CD1c-positive myeloid dendritic cell (primary cell): Measurements from ENCODE around the gene GRID1.

Source experiments
- DNase-seq: peaks from one replicate; pipeline ENCODE4 v3.0.0-alpha.2; 2016; ENCODE audit errors: extremely low spot score

Gene GRID1

DNA sequence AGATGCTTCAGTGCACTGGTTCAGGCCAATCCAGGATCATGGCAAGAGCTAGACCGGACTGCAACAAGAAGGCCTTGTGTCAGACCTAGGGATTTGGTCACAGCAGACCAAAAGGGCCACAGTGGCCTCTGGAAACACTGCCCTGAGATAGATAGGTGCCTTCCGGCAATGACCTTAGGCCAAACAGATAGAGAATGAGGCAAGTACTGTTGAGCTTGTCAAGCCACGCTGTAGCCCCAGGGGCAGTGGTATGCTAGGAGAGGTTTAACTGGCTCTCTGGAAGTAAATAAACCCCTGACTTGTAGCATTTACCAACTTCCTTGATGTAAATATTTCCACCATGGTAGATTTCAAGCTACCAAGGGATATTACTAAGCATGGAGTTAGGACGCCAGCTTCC lies 197.5 kb downstream of the GRID1 start:
- no peak for DNase-seq

DNA sequence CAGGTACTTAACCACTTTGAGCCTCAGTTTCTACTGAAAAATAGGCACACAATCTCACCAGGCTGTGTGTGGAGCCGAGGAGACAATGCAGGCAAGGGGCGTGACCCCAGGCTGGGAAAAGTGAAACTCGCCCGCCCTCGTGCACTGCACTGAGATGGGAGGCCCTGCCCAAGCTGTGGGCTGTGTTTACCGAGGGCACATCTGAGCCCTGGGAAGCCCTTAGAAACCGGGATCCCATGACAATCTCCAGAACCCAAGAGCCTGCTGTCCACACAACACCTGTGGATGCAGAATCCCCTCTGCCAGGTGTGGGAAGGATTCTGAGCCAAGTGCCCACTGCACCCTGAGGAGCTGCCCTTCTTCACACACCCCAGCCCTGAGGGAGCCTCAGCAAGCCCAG lies 198.3 kb downstream of the GRID1 start:
- no peak for DNase-seq

DNA sequence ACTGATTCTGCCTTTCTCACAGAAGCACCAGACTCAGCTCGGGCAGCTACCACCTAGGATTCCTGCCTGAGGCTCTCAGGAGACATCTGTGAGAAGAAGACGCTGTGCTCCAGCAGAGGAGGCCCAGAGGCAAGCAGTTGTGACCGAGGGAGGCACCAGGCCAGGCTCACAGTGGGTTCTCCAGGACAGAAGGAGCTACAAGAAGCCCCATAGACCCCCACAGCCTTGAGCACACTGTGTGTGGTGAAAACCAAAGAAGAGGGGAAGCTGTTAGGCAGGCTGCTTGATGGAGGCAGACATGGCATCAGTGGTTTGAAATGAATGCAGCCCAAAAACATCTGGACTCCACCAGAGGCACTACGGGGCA lies 198.8 kb downstream of the GRID1 start:
- DNase-seq = no peak

DNA sequence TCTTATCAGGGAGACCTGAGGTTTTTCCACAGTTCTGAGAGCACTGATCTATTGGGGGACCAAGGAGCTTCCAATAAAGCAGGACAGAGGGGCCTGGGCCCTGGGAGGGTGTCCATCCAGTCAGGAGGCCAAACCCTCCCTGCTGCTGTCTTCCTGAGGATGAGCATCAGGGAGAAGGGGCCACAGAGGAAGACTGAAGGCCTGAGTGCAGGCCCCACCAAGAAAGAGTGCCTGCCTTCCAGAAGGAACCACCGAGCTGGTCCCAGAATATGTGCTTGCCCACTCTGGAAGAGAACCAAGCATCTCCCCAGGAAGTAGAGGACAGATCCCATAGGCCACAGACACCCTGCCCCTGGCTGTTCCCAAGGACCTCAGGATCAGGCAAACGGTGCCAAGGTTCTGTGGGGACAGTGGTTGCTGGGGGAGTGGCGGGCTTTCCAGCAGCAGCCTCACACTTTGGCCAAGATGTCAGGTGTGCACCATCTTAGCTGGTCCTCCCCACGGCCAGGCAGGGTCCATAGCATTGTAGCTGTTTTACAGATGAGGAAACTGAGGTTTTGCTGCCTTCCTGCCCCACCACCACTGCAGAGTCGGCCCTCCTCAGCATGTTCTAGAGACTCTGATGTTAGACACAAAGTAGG lies 199.4 kb downstream of the GRID1 start:
- DNase-seq = no peak

DNA sequence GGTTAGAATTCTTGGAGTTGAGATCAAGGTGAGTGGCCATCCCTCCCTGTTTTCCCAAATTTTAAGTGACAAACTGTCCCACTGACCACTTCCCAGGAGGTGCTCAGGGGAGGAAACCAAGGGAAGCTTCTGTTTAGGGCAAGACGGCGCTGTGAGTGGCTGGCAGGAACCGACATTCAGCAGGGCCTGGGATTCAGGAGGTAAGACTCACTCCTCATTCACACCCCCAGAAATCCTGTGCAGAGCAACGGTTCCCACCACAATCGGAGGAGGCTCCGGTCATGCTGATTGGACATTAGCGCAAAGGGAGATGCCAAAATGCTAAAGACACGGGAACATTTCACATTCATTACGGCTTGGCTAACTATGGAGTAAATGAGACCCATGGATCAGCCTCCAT lies 200.9 kb downstream of the GRID1 start:
- DNase-seq = no peak

DNA sequence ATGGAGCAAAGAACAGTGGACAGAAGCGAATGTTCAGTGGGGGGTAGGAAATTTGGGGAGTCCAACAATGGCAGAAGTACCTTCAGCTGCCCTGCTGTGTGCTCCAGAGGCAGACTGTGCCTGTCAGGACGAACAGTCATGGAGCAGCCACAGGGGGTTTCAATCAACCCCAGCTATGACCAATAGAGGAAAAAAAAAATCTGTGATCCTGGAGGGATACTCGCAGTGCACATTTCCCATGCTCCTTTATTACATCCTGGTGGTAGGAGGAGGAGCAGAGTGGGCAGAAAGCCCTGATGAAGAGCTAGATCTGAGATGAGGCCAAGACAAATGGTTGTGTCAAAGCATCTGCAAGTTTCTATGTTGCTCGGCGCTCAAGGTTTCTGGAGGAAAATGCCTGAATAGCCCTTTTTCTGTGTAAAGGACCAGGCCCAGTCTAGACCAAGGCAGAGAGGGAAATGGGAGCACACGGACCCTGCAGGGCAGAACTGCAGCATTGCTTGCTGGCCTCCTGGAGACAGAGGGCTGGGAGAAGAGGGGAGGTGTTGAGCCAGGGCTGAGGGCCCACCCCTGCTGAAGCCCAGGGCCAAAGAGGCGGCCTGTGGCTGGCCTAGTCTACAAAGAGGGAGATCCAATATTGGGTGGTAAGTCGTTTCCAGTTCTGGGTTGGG lies 201.5 kb downstream of the GRID1 start:
- no peak for DNase-seq

DNA sequence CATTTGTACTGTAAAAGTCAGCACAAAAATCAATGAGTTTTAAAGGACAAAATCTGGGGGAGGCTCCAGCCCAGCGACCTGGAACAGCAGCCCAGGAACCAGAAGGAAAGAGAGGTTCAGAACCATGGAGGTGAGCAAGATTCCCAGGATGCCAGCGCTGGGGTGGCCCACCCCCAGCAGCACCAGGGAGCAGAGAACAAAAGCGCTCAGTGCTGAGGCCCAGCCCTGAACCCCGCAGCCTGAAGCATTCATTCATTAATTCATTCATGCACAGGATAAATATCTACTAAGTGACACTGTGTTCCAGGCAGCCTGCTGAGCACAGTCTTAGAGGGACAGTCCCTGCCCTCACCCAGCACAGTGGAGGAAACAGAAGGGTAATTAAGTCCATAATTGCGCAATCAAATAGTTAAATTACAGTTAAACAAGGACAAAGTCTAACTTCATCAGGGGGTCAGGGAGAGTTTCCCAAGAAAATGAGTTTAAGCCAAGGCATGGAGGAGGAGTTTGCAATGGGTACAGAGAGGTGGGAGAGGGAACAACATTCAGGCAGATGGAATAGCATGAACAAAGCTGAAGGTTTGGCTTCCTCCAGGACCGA lies 202.3 kb downstream of the GRID1 start:
- DNase-seq = no peak

DNA sequence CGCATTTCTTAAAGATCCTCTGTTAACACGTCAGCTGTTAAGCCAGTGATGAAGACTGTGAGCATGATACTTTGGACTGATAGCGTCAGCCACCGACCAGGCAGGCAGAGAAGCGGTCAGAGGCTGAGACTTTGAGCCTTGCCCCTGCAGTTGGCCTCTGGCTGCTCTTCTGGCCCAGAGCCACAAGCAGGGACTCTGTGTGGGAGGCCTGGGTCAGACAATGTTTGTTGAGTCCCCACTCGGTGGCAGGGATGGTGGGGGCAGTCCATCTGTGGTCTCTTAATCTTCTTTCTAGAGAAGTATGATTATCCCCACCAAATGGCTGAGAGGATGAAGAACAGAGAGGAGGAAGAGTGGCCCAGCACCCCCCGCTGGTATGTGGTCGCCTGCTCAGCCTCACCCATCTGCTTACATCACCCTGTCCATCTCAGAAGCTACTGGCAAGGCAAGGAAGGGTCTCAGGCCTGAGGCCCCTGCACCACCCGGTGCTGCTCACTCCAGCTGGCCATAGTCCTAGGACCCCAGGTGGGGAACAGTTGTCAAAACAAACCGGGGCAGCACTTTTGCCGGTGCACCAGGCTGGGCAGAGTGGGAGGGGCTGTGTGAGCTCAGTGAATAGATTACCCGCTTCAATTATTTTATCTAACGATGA lies 202.9 kb downstream of the GRID1 start:
- no peak for DNase-seq

DNA sequence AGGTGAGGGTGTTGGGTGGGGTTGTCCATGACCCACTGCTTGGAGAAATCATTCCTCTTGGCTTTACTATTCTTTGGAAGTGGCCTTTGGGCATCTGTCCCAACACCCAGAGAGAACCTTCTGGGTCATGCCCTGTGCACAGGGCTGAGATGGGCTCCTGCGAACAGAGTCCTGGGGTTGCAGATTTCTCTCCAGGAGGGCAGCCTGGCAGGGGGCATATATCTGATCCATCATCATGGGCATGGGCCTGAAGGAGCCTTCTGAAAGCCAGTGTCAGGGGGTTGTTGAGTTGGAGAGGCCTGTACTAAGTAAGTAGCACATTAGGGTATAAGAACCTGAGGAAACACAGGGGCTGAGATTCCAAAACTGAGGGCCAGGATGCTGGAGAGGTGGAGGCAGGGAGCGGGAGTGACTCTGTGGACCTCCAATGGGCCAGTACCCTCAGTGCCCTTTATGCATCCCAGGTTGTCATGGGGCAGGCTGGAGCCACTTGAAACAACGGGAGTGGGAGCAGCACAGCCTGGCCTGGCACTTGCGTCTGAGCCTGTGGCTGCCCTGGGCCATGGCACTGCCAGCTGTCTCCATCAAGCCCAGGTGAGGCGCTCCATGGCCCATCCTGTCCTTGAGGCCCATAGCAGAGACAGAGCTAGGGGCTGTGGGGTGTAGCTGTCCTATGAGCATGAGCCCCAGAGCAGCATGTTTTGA lies 203.7 kb downstream of the GRID1 start:
- no peak for DNase-seq

DNA sequence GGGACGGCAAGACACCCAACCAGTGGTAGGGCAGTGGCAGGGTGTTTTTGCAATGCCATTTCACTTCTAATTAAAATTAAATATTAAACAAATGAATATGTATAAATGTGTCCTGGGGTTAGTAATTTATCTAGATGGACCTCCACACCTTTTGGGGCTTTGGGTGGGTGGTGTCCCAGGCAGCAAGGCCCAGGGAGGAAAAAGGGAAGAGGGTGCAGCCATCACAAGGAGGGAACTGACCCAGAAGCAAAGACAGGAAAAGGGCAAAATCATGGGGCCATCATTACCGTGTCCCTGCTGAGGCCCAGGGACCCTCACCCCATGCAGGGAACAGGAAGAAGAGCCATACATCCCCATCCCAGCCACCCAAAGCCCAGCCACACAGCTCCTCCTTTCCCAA lies 204.6 kb downstream of the GRID1 start:
- DNase-seq = no peak

DNA sequence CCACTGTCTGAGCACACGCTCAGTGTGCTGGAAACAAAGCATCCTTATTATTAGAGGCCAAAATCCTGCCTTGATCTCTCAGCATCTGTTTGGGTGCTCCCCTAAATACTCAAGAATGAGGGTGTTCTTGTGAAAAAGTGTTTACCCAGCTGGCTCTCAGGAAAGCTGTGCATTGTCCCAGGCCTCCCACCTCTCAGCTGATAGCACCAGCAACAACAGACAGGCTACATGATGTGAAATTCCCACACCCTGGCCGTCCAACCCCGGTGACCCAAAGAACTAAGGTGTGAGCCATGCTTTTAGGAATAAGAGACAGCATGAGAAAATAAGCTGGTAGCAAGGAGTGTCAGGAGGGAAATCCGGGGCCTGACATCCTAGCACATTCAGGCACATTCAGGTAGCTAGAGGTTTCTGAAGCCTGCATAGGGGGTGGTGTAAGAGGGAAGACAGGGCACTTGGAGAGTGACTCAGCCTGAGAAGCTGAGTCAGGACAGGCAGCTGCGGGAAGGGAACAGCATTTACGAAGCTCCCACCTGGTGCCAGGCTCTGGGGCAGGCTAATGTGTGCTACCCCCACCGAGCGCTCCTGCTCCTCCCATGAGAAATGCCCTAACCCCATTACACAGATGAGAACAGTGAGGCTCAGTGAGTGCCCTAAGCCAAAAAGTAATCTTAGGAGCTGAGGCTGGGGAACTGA lies 205.6 kb downstream of the GRID1 start:
- DNase-seq = no peak

DNA sequence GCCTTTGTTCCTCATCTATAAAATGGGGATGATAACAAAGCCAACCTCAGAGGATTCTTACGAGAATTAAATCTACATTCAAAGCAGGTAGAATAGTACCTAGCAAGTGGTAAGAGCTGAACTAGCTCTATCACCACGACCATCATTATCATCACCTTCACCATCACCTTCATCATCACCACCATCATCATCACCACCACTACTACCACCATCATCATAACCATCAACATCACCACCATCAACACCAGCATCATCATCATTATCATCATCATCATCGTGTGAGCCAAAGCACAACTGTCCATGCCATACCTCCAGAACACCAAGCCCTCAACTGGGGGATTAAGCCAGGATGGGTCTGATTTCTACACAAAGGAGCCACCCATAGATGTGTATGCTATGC lies 206.8 kb downstream of the GRID1 start:
- no peak for DNase-seq

DNA sequence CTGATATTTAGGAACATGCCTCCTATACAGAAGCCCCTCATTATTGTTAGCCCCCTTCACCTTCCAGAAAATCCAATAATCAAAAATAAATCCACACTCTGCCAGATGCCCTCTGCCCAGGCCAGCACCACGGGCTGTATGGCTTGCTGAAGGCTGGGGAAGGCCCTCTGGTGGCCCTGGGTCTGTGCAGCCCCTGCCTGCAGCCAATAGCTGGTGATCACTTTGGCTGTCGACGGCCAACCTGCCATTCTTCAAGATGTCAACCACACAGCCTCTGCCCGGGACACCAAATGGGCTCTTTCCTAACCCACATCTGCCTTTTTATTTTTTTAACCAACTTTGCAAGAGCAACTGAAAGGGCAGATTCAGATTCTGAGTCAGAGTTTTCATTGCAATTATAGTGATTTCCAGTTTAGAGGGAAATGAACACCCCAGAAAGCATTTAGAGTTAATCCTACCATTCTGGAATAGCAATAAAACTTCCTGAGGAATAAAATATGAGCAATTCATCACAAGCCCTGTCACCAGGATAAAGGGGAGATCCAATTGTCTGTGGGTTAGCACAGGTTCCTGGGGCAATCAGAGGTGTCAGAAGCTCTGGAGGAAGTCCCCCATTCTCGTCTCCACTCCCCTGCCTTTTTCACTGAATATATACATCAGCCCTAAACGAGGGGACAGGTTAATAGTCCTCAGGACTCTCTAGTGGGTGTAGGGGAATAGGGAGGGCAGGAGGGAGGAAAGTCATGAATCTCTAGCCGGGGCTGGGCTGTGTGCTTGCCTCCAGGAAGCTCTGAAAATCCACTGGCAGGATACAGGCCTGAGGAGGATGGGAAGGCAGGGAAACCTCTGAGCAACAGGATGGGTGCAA lies 211.3 kb downstream of the GRID1 start:
- no peak for DNase-seq

DNA sequence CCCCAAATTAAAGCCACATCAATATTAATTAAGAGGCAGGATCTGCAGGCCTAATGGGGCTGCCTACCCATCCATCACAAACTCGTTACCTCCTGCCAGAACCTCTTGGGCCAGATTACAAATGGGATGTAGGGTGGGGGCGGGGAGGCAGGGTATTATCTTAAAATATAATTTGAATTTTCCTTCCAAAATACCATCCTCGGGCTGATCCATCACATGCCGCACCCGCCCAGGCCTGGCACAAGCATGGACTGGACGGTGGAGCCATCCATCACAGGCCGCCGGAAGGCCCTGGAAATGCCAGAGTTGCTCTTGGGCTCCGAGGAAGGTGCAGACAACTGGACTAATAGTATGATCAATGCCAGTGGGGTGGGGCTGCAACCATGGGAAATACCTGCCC lies 212.8 kb downstream of the GRID1 start:
- DNase-seq = no peak

DNA sequence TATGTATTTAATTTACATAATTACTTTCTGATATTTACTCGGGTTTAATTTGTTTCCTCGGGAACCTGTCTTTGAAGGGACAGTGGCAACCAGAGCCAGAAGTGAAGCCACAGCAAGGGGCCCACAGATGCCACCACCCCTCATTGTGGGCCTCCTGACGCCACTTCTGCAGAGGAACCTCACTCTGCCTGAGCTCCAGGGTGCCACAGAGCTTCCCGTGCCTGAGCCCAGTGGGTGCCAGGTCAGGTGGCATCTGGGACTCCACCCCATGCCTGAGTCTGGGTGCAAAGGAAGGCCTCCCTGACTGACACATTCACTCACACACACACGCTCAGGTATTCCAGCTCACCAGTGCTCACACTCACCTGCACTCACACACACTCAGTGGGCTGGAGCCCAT lies 213.7 kb downstream of the GRID1 start:
- no peak for DNase-seq

DNA sequence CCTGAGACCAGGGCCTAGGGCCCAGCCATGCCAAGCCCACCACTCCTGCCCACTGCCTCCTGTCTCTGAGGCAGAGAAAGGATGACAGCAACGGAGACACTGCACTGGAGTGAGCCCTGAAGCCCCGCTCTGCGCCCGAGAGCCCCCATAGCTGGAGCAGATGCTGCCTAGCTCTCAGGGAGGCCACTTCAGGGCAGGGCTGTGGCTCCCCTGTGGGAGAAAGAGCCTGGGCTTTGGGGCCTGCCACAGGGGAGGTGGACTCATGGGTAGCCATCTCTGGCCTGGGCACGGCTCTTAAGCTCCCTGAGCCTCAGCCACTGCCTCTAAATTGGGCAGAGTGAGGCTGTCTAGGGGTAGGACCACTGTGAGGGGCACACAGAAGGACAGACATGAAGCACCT lies 214.2 kb downstream of the GRID1 start:
- DNase-seq = no peak

DNA sequence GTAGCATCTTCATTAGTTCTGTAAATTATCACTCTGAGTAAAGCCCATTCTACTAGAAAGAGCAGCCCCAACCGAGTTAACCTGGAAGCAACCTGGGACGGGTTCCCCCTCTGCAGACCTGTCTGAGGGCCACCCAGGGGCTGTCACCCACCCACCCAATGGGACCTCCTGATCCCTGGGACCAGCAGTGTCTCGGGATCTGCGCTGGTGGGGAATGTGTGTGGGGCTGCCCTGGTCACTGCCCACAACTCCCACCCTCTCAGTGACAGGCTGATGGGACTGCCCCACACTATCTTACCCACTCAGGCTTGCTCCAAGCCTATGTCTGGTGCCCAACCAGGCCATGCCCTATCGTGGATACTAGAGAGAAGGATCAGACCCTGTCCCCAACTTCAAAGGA lies 215.0 kb downstream of the GRID1 start:
- DNase-seq = no peak

DNA sequence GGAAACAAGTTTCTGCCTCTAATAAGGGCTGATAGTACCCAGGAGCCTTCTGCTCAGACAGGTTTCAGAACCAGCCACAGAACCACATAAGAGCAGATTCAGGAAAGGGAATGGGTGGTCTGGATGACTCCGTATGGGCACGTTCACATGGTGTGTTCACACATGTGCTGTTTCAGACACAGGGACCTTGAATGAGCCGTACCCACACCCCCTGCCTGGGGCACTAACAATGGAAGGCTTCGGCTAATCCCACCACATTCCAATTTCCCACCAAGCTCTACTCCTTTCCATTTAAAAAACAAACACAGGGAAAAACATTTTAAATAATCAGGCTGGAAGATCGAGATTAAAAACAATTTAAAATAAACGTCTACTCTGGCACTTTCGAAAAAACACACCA lies 217.3 kb downstream of the GRID1 start:
- DNase-seq = no peak

DNA sequence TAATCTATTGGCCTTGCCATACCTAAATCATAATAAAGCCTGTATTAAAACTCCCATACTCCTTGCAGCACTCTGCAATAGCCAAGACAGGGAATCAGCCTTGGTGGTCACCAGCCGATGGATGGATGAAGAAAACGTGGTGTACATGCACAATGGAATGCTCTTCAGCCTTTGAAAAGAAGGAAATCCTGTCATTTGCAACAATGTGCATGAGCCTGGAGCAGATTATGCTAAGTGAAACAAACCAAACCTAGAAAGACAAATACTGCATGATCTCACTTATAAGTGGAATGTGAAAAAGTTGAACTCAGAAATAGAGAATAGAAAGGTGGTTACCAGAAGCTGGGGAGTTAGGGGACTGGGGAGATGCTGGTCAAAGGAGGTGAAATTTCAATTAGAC lies 218.5 kb downstream of the GRID1 start:
- DNase-seq = no peak

DNA sequence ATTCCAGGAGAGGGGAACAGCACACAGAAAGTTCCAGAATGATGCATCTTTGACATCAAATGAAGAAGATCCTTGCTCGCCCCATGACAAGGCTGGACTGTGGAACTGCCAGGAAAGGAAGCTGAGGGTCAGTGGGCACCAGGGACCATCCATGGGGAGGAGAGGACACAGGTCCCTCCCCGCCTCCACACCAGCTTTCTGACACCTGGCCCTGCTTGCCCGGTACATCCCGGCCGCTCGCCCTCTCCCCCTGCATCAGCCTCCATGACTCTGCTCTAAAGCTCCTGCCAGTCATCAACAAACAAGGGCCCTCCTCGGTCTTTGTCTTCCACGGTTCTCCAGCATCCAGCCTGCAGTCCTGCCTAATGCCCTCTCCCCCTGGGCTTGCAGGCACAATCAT lies 222.3 kb downstream of the GRID1 start:
- DNase-seq = no peak

DNA sequence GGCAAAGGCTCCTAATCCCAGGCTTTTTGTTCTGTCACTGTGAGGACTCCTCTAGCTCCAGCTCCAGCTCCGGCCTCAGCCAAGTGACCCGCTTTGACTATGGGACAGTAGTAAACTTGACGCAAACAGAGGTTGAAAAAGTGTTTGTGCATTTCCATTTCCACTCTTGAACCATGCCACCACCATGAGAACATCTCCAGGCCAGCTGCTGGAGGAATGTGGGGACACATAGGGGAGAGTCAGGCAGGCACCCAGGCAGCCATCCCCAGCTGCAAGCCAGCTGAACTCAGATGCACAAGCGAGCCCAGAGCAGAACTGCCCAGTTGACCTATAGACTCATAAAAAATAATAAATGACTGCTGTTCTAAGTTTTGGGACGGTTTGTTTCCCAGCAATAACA lies 224.7 kb downstream of the GRID1 start:
- no peak for DNase-seq
